ENCODE data around the gene COQ8A. TPM values are rescaled to one million over a fixed set of nuclear protein-coding genes. Genes with fewer than 3 reads are reported as not detected.

The COQ8A gene
- polyA plus RNA-seq, 2 of the 4 experiments (the other 2 are of a cell fraction): 10.8 to 12.4 TPM

GRCh38 chr1:226895644-226896043 is 44.5 kb upstream of the COQ8A start (continued):
- TF ChIP-seq ELK1 (IDR thresholded peaks at IDR 0.05; ENCODE audit: low read depth, low read length) (no peak), HDAC2 (IDR thresholded peaks at IDR 0.05) (no peak), CBX8 (IDR thresholded peaks at IDR 0.05) (no peak), EP300 (IDR thresholded peaks at IDR 0.05) (no peak), NR3C1 (IDR thresholded peaks at IDR 0.05) (no peak)

DNA sequence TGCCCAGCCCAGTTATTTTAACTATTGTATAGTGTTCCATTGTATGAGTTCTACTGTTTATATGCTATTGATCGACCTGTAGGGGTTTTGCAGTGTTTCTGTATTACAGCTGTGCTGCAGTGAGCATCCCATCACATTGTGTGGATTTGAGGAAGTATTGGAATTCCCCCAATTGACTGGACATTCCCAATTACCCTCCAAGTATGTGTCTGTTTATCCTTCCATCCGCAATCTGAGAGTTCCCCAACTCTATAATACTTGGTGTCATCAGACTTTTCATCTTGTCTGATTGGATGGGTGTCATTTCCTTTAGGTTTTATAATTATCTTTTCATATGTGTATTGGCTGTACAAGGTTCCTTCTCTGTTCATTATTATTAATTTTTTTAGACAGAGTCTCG is 41.8 kb upstream of the COQ8A start:
- TF ChIP-seq EHF (CRISPR knock-in tag; IDR thresholded peaks at IDR 0.05): no peak
- no peak for TF ChIP-seq ZC3H11A (IDR thresholded peaks at IDR 0.05)
- no peak for TF ChIP-seq RFX5 (IDR thresholded peaks at IDR 0.05)
- no peak for TF ChIP-seq REST (IDR thresholded peaks at IDR 0.05)
- no peak for TF ChIP-seq HOXA7 (CRISPR knock-in tag; IDR thresholded peaks at IDR 0.05)
- no peak for TF ChIP-seq EP300 (IDR thresholded peaks at IDR 0.05)
- TF ChIP-seq USF2 (IDR thresholded peaks at IDR 0.05): no peak
- TF ChIP-seq ESRRA (IDR thresholded peaks at IDR 0.05; ENCODE audit: borderline replicate concordance, low read length): no peak
- TF ChIP-seq KDM5A (IDR thresholded peaks at IDR 0.05): no peak
- TF ChIP-seq RAD21 (conservative IDR thresholded peaks at IDR 0.05 in 1 of 2, IDR thresholded peaks at IDR 0.05 in 1 of 2): no peak
- TF ChIP-seq SMC3 (IDR thresholded peaks at IDR 0.05): no peak
- TF ChIP-seq JUNB (IDR thresholded peaks at IDR 0.05): no peak
- TF ChIP-seq NR3C1 (IDR thresholded peaks at IDR 0.05): no peak
- TF ChIP-seq, protein P1, sequence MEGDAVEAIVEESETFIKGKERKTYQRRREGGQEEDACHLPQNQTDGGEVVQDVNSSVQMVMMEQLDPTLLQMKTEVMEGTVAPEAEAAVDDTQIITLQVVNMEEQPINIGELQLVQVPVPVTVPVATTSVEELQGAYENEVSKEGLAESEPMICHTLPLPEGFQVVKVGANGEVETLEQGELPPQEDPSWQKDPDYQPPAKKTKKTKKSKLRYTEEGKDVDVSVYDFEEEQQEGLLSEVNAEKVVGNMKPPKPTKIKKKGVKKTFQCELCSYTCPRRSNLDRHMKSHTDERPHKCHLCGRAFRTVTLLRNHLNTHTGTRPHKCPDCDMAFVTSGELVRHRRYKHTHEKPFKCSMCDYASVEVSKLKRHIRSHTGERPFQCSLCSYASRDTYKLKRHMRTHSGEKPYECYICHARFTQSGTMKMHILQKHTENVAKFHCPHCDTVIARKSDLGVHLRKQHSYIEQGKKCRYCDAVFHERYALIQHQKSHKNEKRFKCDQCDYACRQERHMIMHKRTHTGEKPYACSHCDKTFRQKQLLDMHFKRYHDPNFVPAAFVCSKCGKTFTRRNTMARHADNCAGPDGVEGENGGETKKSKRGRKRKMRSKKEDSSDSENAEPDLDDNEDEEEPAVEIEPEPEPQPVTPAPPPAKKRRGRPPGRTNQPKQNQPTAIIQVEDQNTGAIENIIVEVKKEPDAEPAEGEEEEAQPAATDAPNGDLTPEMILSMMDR (IDR thresholded peaks at IDR 0.05): no peak
- TF ChIP-seq HOXB5 (CRISPR knock-in tag; IDR thresholded peaks at IDR 0.05): no peak
- no peak for TF ChIP-seq FOXS1 (CRISPR knock-in tag; IDR thresholded peaks at IDR 0.05)
- TF ChIP-seq TFCP2L1 (CRISPR knock-in tag; IDR thresholded peaks at IDR 0.05): no peak
- TF ChIP-seq NPAS2 (CRISPR knock-in tag; IDR thresholded peaks at IDR 0.05; ENCODE audit: borderline replicate concordance): no peak
- TF ChIP-seq ZSCAN20 (CRISPR knock-in tag; IDR thresholded peaks at IDR 0.05): no peak
- Histone ChIP-seq H3K27ac (no peak overlapping the region), H3K4me2 (no peak overlapping the region), H3K4me1 (no peaks in the 10 kb centered on the region), H3K4me3 (no peak overlapping the region), H3K9me3 (no peaks in the 10 kb centered on the region)
- FAIRE-seq (no peak), ATAC-seq (no peak), DNase-seq (ENCODE audit: low read depth in 1 of 2, low spot score in 1 of 2) (no peak)
- ChIA-PET CTCF (interaction anchor here (0.9 kb wide), 1 partner anchor 23 kb away, joined by 3 read pairs; no protein-coding TSS in a partner anchor), POLR2A (no interaction called here)
- 83% methylated on average over 3 of the region's 3 CpGs for WGBS (ENCODE audit: missing lambda C conversion rate)

Data from A549 (cell line).